UCSD-AML1 (cell line): Measurements from ENCODE around the gene TMPRSS9.
A peak's percentile ranks its signal among the peaks of the same experiment; 100 is the strongest.
"Not testable (repeated sequence)": the region's sequence is repeated elsewhere in the genome, so short reads cannot be mapped to it uniquely, and the experiment has no call there.

Experiments
- DNase-seq: peaks from one replicate; lab custom pipeline; 2025; ENCODE audit not compliant: unreplicated experiment; lab: John Stamatoyannopoulos, UW

The TMPRSS9 gene

DNA sequence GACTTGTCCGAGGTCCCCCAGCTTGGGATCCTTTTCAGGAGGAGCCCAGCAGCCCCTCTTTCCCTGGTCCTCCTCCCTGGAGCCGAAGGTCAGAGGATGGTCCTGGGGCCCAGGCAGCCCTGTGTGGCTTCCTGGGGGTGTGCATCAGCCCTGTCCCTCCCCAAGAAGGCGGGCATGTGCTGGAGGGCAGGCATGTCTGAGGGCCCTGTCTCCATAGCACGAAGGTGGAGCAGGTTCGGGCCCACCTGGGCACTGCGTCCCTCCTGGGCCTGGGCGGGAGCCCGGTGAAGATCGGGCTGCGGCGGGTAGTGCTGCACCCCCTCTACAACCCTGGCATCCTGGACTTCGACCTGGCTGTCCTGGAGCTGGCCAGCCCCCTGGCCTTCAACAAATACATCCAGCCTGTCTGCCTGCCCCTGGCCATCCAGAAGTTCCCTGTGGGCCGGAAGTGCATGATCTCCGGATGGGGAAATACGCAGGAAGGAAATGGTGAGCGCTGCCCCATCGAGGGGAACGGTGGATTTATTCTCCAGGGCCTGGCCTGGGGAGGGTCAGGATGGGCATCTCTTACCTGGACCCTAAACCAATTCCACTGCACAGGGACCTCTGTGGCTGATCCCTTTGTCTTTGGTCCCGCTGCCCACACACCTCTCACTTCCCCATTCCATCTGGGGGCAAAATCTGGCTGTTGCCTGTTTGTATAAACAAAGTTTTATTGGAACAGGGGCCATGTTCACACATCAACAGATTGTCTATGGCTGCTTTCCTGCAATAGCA is 56.4 kb downstream of the TMPRSS9 start:
- no peak for DNase-seq

DNA sequence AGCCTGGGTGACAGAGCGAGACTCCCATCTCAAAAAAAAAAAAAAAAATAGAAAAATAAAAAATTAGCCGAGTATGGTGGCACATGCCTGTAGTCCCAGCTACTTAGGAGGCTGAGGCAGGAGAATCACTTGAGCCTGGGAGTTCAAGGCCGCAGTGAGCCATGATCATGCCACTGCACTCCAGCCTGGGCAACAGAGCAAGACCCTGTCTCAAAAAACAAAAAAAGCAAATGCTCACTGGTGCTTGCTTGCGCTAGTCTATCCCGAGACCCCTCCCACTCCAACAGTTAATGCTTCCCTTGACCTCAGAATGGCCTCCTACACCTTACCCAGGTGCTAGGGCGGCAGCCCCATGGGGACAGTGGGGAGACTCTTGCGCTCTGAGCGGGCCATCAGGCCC is 57.4 kb downstream of the TMPRSS9 start:
- not testable (repeated sequence) for DNase-seq

DNA sequence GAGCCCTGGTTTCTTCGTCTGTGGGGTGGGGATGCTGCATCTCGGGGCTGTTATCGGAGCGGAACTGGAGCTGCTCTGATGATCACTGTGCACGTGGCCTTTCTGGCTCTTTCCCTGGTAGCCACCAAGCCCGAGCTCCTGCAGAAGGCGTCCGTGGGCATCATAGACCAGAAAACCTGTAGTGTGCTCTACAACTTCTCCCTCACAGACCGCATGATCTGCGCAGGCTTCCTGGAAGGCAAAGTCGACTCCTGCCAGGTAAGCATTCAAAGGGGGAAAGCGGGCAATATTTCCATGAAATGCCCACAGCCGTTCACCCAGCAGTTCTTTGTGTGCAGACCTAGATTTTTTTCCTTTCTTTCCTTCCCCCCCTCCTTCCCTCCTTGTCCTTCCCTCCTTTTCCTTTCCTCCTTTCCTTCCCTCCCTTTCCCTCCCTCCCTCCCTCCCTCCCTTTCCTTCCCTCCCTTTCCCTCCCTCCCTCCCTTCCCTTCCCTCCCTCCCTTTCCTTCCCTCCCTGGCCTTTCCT is 57.9 kb downstream of the TMPRSS9 start:
- DNase-seq = no peak

DNA sequence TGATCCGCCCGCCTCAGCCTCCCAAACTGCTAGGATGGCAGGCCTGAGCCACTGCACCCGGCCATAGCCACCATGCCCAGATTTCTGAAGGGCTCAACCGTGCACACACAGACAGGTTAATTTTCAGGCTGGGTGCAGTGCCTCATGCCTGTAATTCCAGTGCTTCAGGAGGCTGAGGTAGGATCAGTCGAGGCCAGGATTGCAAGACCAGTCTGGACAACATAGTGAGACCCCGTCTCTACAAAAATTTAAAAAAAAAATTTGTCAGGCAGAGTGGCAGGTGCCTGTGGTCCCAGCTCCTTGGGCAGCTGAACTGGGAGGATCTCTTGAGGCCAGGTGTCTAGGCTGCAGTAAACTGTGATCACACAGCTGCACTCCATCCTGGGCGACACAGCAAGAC is 59.7 kb downstream of the TMPRSS9 start:
- DNase-seq = no peak

DNA sequence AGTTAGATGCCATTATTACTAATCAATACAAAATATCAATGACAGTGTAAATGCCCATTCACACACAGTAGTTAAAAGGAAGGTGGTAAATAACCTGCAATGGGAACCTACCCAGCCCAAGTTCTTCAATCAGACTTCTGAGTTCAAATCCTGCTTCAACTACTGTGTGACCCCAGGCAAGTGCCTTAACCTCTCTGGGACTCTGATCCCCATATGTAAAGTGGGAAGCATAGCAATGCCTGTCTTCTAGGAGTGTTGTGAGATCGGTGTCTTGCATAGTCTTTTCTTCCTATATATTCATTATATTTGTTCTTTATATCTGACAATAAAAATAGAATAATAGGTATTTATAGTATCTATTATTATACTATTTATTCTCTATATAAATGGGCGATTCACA is 60.4 kb downstream of the TMPRSS9 start:
- DNase-seq = no peak

DNA sequence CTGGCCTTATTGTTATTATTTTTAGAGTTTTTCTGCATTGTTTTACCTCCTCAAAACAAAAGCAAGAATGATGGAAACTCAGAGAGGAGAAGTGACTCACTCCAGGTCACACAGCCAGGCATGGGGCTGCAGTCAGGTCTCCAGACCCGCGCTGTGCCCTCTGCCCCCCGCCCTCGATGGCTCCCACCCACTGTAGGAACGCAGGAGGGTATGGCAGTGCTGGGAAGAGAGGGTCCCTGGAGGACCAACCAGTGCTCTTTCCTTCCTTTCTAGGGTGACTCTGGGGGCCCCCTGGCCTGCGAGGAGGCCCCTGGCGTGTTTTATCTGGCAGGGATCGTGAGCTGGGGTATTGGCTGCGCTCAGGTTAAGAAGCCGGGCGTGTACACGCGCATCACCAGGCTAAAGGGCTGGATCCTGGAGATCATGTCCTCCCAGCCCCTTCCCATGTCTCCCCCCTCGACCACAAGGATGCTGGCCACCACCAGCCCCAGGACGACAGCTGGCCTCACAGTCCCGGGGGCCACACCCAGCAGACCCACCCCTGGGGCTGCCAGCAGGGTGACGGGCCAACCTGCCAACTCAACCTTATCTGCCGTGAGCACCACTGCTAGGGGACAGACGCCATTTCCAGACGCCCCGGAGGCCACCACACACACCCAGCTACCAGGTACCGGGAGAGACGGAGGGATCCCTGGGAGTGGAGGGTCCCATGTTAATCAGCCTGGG is 61.7 kb downstream of the TMPRSS9 start:
- no peak for DNase-seq

DNA sequence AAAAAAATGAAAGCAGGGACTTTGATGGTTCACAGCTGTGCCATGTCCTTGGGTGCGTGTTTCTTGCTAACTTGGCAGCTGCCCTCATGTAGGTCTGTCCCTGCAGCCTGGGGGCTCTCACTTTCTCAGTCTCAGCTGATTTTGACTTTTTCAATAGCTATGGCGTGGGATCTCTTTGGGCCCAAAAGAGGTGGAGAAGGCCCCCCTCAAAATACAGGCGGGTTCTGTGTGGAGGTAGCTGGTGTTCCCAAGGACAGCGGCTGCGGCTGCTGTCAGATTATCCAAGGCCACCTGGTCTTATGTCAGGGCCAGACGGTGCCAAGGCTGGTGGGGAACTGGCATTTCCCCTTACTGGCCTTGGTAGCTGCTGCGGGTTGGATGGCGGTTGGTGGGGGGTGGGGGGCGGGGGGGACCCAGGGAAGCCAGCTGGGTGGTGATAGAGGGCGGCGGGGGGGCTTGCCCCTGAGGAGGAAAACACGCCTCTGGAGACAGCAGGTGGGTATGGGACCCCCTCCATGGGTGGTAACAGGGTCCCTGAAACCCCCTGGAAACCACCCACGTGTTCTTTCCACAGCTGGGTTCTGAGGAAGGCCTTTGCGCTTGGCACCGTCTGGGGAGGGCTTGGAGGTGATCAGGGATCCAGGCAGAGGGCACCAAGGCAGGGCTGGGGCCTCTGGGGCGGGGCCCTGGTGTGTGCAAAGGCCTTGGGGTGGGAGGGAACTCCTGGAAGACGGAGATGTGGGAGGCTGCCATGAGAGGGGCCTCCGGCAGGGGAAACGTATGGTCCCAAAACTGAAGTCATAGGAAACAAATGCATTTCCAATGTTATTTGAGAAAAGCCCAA is 63.2 kb downstream of the TMPRSS9 start:
- DNase-seq = no peak

DNA sequence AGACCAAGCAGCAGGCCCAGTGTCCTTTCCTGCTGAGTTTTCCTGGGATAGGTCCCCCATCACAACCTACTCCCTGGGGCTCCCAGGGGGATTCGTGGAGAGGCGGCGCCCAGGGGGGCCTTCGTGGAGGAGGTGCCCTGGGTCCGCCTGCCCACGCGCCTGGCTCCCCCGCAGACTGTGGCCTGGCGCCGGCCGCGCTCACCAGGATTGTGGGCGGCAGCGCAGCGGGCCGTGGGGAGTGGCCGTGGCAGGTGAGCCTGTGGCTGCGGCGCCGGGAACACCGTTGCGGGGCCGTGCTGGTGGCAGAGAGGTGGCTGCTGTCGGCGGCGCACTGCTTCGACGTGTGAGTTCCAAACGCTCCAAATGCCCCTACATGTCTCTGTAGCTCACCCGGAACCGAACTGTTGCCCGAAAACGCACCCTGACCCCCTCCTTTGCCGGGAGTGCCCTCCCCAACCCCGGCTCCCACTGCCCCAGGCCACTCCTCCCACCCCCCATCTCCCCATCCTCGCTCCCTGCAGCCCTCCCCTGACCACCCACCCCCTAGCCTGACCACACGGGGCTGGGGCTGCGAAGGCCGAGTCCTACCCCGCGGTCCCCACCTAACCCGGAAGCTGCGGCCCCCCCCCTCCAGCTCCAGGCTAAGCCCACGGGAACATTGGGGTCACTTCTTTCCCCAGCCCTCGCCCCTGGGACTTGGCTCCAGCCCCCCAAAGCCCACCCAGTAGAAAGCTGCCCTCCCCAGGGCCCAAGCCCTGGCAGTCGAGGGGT is 64.0 kb downstream of the TMPRSS9 start:
- no peak for DNase-seq

DNA sequence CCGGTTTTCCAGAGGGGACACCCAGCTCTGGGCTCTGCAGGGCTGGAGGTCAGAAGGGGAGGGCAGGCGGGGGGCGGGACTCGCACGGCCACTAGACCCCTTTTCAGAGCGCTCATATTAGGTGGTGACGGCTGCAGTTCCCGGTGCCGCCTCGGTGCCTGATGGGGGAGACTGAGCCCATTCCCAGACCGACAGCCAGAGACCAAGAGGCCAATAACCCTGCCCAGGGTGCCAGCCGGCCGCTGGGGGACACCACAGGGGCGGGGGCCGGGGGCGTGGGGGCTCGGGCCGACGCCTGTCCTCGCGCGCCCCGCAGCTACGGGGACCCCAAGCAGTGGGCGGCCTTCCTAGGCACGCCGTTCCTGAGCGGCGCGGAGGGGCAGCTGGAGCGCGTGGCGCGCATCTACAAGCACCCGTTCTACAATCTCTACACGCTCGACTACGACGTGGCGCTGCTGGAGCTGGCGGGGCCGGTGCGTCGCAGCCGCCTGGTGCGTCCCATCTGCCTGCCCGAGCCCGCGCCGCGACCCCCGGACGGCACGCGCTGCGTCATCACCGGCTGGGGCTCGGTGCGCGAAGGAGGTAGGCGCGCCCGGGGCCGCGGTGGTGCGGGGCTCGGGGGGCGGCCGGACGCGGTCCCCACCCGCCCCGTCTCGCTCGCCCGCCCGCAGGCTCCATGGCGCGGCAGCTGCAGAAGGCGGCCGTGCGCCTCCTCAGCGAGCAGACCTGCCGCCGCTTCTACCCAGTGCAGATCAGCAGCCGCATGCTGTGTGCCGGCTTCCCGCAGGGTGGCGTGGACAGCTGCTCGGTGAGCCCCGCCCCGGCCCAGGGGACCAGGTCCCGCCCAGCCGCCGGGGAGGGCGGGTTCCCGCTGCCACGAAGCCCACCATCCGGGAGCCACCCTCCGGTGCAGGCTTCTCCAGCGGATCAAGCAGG is 64.9 kb downstream of the TMPRSS9 start:
- DNase-seq = no peak

DNA sequence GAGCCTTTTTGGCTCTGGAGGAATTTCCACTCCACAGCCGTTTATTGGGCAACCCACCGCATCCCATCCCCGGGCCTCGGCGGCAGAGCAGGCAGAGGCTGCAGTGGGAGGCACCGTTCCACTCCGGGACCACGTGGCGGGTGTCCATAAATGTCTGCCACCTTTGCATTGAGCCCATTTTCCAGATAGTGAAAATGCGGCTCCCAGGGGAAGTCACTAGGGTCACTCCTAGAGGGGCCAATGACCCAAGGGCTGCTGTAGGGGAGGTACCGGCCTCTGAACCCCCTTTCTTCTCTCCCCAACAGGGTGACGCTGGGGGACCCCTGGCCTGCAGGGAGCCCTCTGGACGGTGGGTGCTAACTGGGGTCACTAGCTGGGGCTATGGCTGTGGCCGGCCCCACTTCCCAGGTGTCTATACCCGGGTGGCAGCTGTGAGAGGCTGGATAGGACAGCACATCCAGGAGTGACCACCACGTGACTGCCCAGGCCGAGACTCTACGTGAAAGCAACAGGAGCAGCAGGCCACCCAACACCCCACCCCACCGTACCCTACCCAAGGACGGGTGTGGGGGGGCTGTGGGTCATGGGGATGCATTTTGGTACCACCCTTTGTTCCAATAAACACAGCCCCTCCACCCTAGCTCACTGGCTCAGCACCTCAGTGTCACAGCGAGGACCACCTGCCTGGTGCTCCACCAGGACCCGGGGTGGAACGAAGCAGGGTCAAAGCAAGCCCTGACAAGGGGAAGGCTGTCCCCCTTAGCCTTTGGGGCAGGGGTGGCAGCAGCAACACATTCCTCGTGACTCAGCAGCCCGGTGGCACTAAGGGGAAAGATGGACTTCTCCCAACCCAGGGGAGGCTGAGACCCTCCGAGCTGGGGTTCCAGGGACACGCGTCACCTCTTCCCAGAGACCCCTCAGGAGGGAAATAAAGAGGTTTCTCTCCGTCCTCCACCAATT is 65.8 kb downstream of the TMPRSS9 start:
- DNase-seq = no peak

DNA sequence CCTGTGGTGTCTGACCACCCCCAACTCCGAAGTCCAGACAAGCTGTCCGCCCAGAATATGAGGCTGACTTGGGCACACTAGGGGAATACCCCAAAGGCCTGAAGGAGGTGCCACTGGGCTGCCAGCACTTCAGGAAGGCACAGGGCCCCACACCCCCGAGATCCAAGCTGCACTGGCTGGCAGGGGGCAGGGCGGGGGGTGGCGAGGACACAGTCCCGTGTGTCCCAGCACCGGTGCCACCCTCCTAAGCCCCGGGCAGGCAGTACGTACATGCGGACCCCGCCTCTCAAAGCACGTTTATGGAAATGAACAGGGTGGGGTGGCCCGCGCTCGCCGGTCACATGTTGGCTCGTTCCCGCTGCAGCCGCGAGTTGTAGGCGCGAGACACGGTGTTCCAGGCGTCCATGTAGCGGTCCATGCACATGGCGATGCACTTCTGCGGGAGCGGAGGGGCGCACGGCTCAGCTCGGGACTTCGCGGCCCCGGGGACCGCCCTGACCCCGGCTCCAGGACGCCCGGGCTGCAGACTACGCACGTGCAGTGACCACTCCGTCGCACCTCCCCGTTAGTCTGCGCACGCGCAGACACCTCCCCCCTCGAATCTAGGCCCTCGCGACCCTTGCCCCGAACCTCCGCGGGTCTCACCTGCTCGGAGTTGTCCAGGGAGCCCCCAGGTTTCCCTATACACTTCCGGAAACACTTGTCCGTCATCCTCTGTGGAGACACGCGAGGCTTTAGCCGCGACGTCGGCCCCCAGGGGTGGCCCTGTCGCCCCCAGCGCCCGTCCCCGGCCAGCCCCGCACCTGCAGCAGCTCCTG is 66.8 kb downstream of the TMPRSS9 start:
- DNase-seq = peak; percentile 64

DNA sequence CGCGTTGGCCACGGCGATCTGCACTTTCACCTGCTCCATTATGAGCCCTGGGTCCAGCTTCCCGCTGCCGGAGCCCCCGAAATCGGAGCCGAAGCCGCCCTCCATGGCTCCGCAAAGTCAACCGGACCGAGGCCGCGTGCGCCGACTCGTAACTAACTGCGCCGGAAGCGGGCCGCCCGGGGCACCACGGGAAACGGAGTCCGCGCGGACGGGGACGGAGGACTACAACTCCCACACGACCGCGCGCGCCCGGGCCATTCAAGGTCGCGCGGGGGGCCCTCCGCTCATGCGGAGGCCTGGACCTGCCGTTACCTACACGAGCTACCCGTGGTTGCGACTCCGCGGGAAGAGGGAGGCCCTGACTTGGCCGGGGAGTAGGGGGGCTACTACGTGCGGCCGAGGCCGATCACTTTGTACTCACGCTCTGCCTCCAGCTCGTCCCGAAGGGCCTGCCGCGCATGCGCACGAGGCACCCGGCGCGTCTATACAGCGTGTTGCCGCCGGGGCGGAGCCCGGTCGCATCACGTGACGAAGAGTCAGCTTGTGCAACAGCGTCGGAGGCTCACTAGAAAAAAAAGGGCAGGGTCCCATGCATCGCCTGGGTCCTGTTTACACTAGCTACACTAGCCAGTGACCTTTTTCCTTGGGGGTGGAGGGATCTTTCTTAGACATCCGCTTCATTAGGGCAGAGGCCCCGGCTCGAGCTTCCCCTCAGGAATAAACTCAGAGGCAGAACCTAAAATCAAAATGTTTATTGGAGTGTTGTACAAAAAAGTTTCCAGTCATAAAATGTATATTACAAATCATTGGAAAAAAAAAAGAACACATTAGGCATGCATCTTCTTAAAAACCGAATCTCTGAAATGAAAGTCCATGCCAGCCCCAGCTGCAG is 67.6 kb downstream of the TMPRSS9 start, which contains the start of gene TIMM13:
Gene TIMM13 (minus strand): TSS at position 158 of the 892 bp plus-strand sequence. CDS start 53 bp downstream, at position 105.
- DNase-seq = peak; percentile 98

DNA sequence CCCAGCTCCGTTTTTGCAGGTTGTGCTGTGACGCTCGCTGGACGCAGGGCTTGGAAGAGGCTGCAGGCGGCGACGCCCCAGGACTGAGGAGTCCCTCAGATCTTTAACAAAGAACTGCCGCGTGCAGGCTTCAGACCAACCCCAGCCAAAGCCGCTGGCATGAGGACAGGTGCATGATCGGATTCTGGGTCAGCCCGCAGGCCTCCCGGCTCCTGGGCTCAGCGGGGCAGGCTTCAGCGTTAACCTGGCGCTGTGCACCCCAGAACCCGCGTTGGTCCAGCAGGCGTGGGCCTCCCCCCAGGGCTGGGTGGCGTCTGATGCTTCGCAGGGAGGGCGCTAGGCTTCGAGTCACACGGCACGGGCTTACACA is 68.2 kb downstream of the TMPRSS9 start:
- no peak for DNase-seq

DNA sequence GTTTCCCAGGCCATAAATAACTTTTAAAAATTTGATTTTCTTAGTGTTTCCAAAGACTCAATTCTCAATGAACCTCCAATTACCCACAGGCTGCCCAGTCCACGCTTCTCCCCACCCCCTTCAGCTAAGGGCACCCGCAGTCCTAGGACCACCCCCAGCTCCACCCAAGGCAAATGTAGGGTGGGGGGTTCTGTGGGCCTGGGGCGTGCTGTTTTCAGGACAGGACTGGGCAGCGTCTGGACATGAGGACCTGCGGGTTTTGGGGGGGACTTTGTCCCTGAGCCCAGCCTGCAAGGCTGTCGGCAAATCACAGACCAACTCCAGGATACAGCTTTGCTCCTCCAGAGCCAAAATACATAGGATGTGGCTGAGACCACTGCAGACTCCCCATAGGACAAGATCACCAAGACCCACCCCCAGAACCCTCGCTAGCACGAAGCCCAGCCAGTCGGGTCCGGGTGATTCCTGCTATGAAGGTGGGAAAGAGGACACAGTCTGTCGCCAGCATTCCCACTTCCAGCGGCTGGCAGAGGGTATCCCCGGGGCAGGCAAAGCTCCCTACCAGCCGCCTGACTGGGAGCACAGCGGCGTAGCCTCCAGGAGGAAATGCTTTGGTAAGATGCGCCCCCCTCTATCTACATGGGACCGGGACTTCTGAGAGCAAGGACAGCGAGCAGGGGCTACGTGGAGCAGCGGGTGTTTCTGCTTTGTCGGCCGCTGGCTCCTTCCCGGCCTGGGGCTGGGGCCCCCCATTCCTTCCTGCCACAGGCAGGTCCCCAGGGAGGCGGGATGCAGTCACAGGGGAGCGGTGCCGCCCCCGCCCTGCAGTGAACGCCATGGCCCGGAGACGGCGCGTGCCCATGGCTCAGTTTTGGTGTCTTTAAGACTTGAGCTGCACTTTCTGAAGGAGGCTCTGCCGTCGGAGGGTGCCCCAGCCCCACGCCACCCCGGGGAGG is 69.0 kb downstream of the TMPRSS9 start:
- no peak for DNase-seq

DNA sequence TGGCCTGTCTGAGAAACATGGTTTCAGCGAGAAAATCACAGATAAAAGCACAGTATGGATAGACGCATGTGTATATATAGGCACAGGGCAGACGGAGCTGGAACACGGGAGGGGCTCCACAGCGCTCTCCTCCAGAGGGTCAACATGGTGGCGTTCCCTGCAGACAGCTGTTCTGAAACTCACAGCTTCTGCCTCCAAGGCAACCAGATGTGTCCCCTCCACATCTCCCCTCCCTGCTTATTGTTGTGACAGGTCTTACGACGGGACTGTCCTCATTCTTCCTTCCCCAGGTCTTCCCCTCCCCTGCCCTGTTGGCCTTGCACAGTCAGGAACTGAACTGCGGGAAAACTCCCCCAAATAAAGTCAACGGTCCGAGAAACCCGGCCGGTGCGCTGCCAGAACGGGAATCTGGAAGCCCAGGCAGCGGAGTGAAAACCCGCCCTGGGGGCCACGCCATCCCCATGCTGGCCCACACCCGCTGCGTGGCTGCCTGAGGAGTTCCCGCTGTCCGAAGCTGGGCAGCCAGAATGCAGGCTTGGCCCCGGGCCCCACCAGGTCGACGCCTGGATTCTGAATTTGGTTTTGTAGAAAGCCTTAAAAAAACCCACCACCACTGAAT is 70.0 kb downstream of the TMPRSS9 start:
- DNase-seq = no peak
